ENCODE results near the gene GAL3ST1. TPM values are rescaled to one million over a fixed set of nuclear protein-coding genes. Genes with fewer than 3 reads are reported as not detected.

Gene GAL3ST1
- total RNA-seq, 1 experiment from 2014 or later, result 2.1 TPM

DNA sequence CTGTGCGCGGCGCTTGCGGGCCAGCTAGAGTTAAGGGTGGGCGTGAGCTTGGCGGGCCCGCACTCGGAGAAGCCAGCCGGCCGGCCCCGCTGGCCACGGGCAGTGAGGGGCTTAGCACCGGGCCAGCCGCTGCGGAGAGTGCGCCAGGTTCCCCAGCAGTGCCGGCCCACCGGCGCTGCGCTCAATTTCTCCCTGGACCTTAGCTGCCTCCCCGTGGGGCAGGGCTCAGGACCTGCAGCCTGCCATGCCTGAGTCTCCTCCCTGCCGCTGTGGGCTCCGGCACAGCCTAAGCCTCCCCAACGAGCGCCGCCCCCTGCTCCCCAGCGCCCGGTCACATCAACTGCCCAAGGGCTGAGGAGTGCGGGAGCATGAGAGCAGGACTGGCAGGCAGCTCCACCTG is 22.4 kb upstream of the GAL3ST1 start:
- Histone ChIP-seq H3K9me2 (ENCODE audit: insufficient read depth) (no peaks in the 10 kb centered on the region), H3K4me2 (ENCODE audit: low read length) (no peak overlapping the region), H2AFZ (ENCODE audit: low read depth, low read length, poor library complexity, severe bottlenecking) (no peak overlapping the region), H3K9ac (ENCODE audit: low read length) (no peak overlapping the region), H4K20me1 (ENCODE audit: insufficient read depth) (no peaks in the 10 kb centered on the region), H3K4me1 (ENCODE audit: control insufficient read depth in 1 of 2, insufficient read depth in 2 of 2, low read length in 2 of 2) (peaks cover 0 to 9% of the 10 kb centered on the region in 2 experiments; a peak in 2 of 4 replicates), H3K27me3 (ENCODE audit: insufficient read depth, low read length) (no peaks in the 10 kb centered on the region), H3K36me3 (ENCODE audit: control insufficient read depth in 1 of 2, insufficient read depth in 2 of 2, low read length in 2 of 2) (no peaks in the 10 kb centered on the region), H3K27ac (ENCODE audit: low read depth, low read length) (no peak overlapping the region), H3K4me3 (replicated peaks in 1 of 2; ENCODE audit: low read depth in 1 of 2, low read length in 2 of 2) (no peak overlapping the region), H3K79me2 (ENCODE audit: insufficient read depth, low read length) (no peaks in the 10 kb centered on the region; the same call in 1 of the 2 replicates), H3K9me3 (ENCODE audit: control insufficient read depth in 1 of 2, insufficient read depth in 1 of 2, low read depth in 1 of 2, low read length in 2 of 2) (no peaks in the 10 kb centered on the region)
- ATAC-seq, result no peak
- intact Hi-C loops (cut with micrococcal nuclease), result no loop called here
- no peak for DNase-seq (ENCODE audit: low read depth, low spot score)
- BruUV-seq (replicated peaks), result no TSS peak
- POLR2A ChIA-PET, result no interaction called here
- TF ChIP-seq, protein P1, sequence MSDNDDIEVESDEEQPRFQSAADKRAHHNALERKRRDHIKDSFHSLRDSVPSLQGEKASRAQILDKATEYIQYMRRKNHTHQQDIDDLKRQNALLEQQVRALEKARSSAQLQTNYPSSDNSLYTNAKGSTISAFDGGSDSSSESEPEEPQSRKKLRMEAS (IDR thresholded peaks at IDR 0.05), result no peak
- no peak for TF ChIP-seq POLR2AphosphoS5 (IDR thresholded peaks at IDR 0.05; ENCODE audit: low read depth, low read length)
- no peak for TF ChIP-seq EZH2phosphoT487 (IDR thresholded peaks at IDR 0.05; ENCODE audit: borderline replicate concordance)
- TF ChIP-seq, protein P2, sequence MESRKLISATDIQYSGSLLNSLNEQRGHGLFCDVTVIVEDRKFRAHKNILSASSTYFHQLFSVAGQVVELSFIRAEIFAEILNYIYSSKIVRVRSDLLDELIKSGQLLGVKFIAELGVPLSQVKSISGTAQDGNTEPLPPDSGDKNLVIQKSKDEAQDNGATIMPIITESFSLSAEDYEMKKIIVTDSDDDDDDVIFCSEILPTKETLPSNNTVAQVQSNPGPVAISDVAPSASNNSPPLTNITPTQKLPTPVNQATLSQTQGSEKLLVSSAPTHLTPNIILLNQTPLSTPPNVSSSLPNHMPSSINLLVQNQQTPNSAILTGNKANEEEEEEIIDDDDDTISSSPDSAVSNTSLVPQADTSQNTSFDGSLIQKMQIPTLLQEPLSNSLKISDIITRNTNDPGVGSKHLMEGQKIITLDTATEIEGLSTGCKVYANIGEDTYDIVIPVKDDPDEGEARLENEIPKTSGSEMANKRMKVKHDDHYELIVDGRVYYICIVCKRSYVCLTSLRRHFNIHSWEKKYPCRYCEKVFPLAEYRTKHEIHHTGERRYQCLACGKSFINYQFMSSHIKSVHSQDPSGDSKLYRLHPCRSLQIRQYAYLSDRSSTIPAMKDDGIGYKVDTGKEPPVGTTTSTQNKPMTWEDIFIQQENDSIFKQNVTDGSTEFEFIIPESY (IDR thresholded peaks at IDR 0.05; ENCODE audit: extremely low read depth, insufficient replicate concordance, low read length), result no peak
- TF ChIP-seq SIN3A (IDR thresholded peaks at IDR 0.05; ENCODE audit: low read depth), result no peak
- no peak for TF ChIP-seq TCF7L2 (IDR thresholded peaks at IDR 0.05; ENCODE audit: borderline replicate concordance, extremely low read depth, insufficient read depth, insufficient read length)
- no peak for TF ChIP-seq ZFX (IDR thresholded peaks at IDR 0.05)
- no peak for TF ChIP-seq RAD21 (IDR thresholded peaks at IDR 0.05; ENCODE audit: low read depth)
- no peak for TF ChIP-seq ELF1 (IDR thresholded peaks at IDR 0.05; ENCODE audit: borderline replicate concordance, low read depth)
- TF ChIP-seq FOSL1 (IDR thresholded peaks at IDR 0.05; ENCODE audit: low read depth), result no peak
- no peak for TF ChIP-seq SRF (IDR thresholded peaks at IDR 0.05; ENCODE audit: low read depth)
- TF ChIP-seq ZNF274 (IDR thresholded peaks at IDR 0.05; ENCODE audit: low read depth, low read length), result no peak
- TF ChIP-seq, protein P3, sequence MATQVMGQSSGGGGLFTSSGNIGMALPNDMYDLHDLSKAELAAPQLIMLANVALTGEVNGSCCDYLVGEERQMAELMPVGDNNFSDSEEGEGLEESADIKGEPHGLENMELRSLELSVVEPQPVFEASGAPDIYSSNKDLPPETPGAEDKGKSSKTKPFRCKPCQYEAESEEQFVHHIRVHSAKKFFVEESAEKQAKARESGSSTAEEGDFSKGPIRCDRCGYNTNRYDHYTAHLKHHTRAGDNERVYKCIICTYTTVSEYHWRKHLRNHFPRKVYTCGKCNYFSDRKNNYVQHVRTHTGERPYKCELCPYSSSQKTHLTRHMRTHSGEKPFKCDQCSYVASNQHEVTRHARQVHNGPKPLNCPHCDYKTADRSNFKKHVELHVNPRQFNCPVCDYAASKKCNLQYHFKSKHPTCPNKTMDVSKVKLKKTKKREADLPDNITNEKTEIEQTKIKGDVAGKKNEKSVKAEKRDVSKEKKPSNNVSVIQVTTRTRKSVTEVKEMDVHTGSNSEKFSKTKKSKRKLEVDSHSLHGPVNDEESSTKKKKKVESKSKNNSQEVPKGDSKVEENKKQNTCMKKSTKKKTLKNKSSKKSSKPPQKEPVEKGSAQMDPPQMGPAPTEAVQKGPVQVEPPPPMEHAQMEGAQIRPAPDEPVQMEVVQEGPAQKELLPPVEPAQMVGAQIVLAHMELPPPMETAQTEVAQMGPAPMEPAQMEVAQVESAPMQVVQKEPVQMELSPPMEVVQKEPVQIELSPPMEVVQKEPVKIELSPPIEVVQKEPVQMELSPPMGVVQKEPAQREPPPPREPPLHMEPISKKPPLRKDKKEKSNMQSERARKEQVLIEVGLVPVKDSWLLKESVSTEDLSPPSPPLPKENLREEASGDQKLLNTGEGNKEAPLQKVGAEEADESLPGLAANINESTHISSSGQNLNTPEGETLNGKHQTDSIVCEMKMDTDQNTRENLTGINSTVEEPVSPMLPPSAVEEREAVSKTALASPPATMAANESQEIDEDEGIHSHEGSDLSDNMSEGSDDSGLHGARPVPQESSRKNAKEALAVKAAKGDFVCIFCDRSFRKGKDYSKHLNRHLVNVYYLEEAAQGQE (IDR thresholded peaks at IDR 0.05; ENCODE audit: low read depth), result no peak
- no peak for TF ChIP-seq POLR2A (IDR thresholded peaks at IDR 0.05; ENCODE audit: borderline replicate concordance, extremely low read depth, insufficient read depth, insufficient read length)
- TF ChIP-seq, protein P4, sequence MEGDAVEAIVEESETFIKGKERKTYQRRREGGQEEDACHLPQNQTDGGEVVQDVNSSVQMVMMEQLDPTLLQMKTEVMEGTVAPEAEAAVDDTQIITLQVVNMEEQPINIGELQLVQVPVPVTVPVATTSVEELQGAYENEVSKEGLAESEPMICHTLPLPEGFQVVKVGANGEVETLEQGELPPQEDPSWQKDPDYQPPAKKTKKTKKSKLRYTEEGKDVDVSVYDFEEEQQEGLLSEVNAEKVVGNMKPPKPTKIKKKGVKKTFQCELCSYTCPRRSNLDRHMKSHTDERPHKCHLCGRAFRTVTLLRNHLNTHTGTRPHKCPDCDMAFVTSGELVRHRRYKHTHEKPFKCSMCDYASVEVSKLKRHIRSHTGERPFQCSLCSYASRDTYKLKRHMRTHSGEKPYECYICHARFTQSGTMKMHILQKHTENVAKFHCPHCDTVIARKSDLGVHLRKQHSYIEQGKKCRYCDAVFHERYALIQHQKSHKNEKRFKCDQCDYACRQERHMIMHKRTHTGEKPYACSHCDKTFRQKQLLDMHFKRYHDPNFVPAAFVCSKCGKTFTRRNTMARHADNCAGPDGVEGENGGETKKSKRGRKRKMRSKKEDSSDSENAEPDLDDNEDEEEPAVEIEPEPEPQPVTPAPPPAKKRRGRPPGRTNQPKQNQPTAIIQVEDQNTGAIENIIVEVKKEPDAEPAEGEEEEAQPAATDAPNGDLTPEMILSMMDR (IDR thresholded peaks at IDR 0.05 in 2 of 3, conservative IDR thresholded peaks at IDR 0.05 in 1 of 3; ENCODE audit: borderline replicate concordance in 1 of 3, insufficient read depth in 1 of 3, low read depth in 2 of 3, low read length in 2 of 3), result no peak
- no peak for TF ChIP-seq CEBPB (IDR thresholded peaks at IDR 0.05; ENCODE audit: low read depth)
- no peak for TF ChIP-seq CBX3 (IDR thresholded peaks at IDR 0.05; ENCODE audit: low read depth)
- TF ChIP-seq SP1 (IDR thresholded peaks at IDR 0.05; ENCODE audit: low read depth), result no peak
- TF ChIP-seq EZH2 (IDR thresholded peaks at IDR 0.05), result no peak
- RAD21 ChIA-PET (ENCODE audit: low non-redundant PET in 1 of 2, low total read pairs in 2 of 2, uncharacterized antibody in 2 of 2, unreplicated experiment in 2 of 2), result no interaction called here
- CTCF ChIA-PET, result interaction anchor here (0.9 to 1.7 kb wide), 2 partner anchors 9 to 153 kb away, joined by 3 read pairs; partner anchors contain the start of gene TCN2
